BJ (cell line): ENCODE measurements around the gene RRBP1. TPM values are rescaled to one million over a fixed set of nuclear protein-coding genes. Genes with fewer than 3 reads are reported as not detected.

Experiments used
- CTCF ChIA-PET: fragments of 350-600 bp; formaldehyde crosslinking; extraction: SDS; loops from one replicate; lab custom pipeline; 2021; ENCODE audit warnings: antibody characterized with exemption, inconsistent platforms; lab: Yijun Ruan, JAX
- POLR2A ChIA-PET: fragments of 300-600 bp; sonication (Branson Sonifier 250); formaldehyde crosslinking; extraction: SDS; loops from one replicate; lab custom pipeline; 2021; ENCODE audit warnings: antibody characterized with exemption; lab: Charles Lee
- DNase-seq: peaks from one replicate; pipeline ENCODE4 v3.0.0-alpha.2; 2011; ENCODE audit warnings: low read depth
- H3K27me3 ChIP-seq: 2 replicates; pipeline ENCODE4 v1.6.0; 2011; ENCODE audit warnings: low read length; ENCODE audit not compliant: control insufficient read depth, insufficient read depth
- H3K36me3 ChIP-seq: 2 replicates; pipeline ENCODE4 v1.5.1; 2011; ENCODE audit warnings: low read length; ENCODE audit not compliant: control insufficient read depth, insufficient read depth
- H3K4me3 ChIP-seq: 2 replicates; pipeline ENCODE4 v1.5.1; 2011; ENCODE audit warnings: low read depth, mild to moderate bottlenecking, control low read depth, low read length
- polyA plus RNA-seq: library from polyadenylated mRNA; depleted of rRNA; stranded (reverse); fragments of >200 nt; gene quantifications from 2 replicates; pipeline ENCODE4 v1.2.3, GENCODE V29; 2011
- TF ChIP-seq, protein P1 (sequence below): IDR thresholded peaks from 2 replicates; pipeline ENCODE4 v1.5.1; 2011; ENCODE audit warnings: low read depth, mild to moderate bottlenecking, control low read depth, inconsistent platforms, low read length, moderate library complexity; ENCODE audit not compliant: insufficient read depth

Gene RRBP1
- polyA plus RNA-seq, 1 experiment = 98.7 TPM

DNA sequence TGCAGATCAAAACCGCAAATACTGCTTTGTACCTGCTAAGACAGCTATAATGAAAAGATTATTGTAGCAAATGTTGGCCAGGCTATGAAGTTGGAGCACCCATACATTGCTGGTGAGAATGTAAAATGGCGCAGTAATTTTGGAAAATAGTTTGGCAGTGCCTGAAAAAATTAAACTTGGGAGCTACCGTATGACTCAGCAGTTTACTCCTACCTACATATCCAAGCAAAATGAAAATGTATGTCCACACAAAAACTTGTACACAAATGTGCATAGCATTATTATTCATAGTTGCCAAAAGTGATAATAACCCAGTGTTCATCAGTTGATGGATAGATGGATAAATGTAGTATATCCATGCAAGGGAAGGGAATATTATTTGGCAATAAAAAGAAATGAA is 98.9 kb downstream of the RRBP1 start:
- peaks cover 3% of the 10 kb centered on the region for H3K36me3 ChIP-seq
- ChIA-PET POLR2A (no interaction called here), CTCF (interaction anchor here (0.7 to 1.1 kb wide), 2 partner anchors 8 to 50 kb away, joined by 3 to 4 read pairs; no protein-coding TSS in a partner anchor)
- H3K4me3 ChIP-seq = no peak overlapping the region
- TF ChIP-seq, protein P1, sequence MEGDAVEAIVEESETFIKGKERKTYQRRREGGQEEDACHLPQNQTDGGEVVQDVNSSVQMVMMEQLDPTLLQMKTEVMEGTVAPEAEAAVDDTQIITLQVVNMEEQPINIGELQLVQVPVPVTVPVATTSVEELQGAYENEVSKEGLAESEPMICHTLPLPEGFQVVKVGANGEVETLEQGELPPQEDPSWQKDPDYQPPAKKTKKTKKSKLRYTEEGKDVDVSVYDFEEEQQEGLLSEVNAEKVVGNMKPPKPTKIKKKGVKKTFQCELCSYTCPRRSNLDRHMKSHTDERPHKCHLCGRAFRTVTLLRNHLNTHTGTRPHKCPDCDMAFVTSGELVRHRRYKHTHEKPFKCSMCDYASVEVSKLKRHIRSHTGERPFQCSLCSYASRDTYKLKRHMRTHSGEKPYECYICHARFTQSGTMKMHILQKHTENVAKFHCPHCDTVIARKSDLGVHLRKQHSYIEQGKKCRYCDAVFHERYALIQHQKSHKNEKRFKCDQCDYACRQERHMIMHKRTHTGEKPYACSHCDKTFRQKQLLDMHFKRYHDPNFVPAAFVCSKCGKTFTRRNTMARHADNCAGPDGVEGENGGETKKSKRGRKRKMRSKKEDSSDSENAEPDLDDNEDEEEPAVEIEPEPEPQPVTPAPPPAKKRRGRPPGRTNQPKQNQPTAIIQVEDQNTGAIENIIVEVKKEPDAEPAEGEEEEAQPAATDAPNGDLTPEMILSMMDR = no peak
- DNase-seq = no peak
- H3K27me3 ChIP-seq = no peaks in the 10 kb centered on the region

DNA sequence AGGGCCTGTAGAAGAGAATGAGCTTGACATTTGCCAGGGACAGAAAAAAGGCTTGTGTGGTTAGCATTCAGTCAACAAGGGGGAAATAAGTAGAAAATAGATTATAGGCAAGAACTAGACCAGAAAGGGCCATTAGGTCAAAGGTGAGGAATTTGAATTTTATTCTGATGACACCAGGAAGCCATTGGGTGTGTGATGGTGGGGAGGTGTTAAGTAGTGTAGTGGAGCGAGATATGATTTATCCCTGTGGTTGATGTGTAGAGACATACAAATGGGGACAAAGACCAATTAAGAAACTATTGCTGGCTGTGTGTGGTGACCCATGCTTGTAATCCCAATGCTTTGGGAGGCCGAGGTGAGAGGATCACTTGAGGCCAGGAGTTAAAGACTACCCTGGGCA is 101.1 kb downstream of the RRBP1 start:
- ChIA-PET POLR2A (no interaction called here), CTCF (interaction anchor here (0.9 to 2.1 kb wide), 2 partner anchors 11 to 41 kb away, joined by 3 to 7 read pairs; partner anchors contain the start of gene DSTN)
- Histone ChIP-seq H3K36me3 (peaks cover 3% of the 10 kb centered on the region), H3K27me3 (no peaks in the 10 kb centered on the region), H3K4me3 (no peak overlapping the region)
- TF ChIP-seq, protein P1 = no peak
- no peak for DNase-seq

DNA sequence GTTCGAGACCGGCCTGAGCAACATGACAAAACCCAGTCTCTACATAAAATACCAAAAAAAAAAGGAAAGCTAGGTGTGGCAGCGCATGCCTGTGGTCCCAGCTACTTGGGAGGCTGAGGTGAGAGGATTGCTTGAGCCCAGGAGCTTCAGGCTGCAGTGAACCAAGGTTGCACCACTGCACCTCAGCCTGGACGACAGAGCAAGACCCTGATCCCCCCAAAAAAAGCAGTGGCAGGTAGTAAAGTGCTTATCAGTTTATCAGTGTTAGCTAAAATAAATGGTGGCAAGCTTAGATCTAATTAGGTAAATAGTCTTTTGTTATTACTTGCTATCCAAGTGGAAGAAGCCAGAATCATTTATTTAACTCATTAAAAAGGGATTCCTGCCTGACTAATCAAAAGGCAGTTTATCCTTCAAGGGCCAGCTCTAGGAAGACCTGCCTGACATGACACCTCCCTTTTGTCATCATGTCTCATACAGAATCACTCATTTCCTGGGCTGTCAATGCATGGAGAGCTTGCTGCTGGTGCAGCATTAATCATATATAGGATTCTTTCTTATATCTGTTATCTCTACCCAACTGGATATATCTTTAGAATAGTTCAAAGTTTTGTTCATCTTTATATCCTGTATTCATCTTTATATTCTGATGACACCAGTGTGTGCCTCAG is 102.5 kb downstream of the RRBP1 start:
- Histone ChIP-seq H3K27me3 (no peaks in the 10 kb centered on the region), H3K4me3 (no peak overlapping the region), H3K36me3 (peaks cover 3% of the 10 kb centered on the region)
- CTCF ChIA-PET = interaction anchor here (1.3 to 2.1 kb wide), 3 partner anchors 9 to 43 kb away, joined by 3 to 7 read pairs (median 6); partner anchors contain the start of gene DSTN
- TF ChIP-seq, protein P1 = no peak
- DNase-seq = no peak
- POLR2A ChIA-PET = no interaction called here

DNA sequence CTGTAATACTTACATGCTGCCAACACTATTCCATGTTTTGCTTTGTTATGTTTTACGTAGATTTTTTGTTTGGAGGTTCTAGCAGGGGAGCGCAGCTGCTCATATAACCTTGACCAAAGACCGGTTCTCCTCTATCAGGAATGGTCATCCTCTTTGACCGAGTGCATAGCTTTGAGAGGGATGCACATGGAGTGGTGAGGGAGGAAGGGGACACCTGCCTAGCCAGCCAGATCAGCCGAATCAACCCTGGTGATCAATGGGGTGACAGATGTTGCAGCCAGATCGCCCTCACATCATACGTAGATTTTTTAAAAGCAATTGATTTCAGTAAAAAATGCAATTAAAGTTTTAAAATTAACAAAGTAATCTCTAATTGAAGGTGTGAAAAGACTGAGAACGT is 105.8 kb downstream of the RRBP1 start:
- TF ChIP-seq, protein P1 = no peak
- Histone ChIP-seq H3K4me3 (no peak overlapping the region), H3K27me3 (no peaks in the 10 kb centered on the region), H3K36me3 (0 out of 2 replicates have a peak, but pooled peaks cover 2% of the 10 kb centered on the region)
- DNase-seq = no peak
- CTCF ChIA-PET = no interaction called here
- POLR2A ChIA-PET = no interaction called here

DNA sequence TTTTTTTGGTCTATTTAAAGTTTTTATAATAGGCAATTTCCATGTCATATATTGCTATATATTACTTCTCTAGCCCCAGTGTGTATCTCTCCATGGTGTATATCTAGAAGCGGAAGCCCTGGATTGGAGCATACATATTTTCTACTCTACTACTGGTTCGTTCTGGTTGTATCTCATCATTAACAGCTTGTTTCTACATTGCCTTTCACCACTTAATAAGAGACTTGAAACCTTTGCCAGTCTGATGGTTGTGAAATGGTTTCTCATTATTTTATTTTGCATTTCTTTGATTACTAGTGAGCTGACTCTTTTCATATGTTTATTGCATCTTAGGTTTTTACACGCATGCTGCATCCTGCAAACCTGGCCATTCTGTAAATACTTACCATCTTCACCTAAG is 108.6 kb downstream of the RRBP1 start:
- Histone ChIP-seq H3K27me3 (no peaks in the 10 kb centered on the region), H3K36me3 (no peaks in the 10 kb centered on the region), H3K4me3 (no peak overlapping the region)
- ChIA-PET CTCF (interaction anchor here (1.4 to 4.8 kb wide), 3 partner anchors 31 to 109 kb away, joined by 5 to 35 read pairs (median 6); partner anchors contain the start of gene RRBP1), POLR2A (interaction anchor here (0.7 kb wide), 2 partner anchors 23 to 30 kb away, joined by 3 to 11 read pairs; no protein-coding TSS in a partner anchor)
- TF ChIP-seq, protein P1 = no peak
- DNase-seq = no peak
